Amniotic epithelial cell (primary cell): ENCODE measurements around the gene SHROOM2.
"Not testable (repeated sequence)": the region's sequence is repeated elsewhere in the genome, so short reads cannot be mapped to it uniquely, and the experiment has no call there.

Experiments used
- DNase-seq: peaks from one replicate; pipeline ENCODE4 v3.0.0-alpha.2; 2010; ENCODE audit warnings: low read depth

The SHROOM2 gene

DNA sequence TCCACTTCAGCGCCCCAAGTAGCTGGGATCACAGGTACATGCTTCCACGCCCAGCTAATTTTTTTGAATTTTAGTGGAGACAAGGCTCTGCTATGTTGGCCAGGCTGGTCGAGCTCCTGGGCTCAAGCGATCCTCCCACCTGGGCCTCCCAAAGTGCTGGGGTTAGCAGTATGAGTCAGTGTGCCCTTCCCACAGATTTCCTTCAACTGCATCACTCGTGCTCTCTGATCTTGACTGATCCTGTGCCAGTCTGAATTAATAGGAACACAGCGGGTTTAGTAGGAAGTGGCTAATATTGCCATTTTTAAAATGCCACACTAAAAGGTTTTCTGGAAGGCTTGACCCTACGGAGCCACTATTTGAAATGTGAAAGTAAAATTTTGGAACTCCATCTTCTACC lies 4.3 kb upstream of the SHROOM2 start:
- no peak for DNase-seq

DNA sequence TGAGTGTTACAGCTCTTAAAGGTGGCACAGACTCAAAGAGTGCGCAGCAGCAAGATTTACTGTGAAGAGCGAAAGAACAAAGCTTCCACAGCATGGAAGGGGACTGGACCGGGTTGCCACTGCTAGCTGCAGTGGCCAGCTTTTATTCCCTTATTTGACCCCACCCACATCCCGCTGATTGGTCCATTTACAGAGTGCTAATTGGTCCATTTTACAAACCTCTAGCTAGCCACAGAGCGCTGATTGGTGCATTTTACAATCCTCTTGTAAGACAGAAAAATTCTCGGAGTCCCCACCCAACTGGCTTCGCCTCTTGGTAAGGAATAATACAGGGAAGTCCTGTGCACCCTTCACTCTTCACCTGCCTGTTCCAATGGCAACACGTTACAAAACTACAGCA lies 1.9 kb upstream of the SHROOM2 start:
- no peak for DNase-seq

DNA sequence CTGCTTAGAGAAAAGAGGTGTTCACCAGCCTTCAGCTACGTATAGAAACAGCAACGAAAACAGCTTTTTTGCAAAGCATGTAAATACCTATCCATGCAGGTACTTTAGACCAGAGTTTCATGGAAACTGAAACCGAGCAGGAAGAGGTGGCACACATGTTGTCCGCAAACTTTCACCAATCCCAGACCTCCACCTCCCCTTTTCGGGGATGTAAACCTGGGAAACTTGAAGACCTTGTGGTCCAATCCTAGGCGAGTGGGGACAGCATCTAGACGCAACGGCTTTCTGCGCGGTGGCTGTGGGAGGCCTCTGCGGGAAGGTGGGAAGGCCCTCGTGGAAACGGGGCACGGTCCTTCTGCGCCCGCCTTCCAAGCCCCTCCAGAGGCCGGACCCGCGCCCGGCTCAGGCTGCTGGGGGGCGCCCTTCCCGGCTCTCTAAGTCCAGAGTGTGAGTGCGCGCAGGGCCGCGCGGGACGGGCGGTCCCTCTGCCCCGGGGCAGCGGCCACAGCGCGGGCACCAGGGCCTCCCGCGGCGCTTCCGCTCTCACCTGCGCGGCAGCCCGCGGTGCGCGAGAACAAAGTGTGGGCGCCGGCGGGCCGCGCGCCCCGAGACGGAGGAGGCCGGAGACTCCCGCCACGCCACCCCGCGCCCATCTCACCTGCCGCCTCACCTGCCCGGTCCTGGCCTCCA lies 830 bp upstream of the SHROOM2 start:
- DNase-seq: no peak

DNA sequence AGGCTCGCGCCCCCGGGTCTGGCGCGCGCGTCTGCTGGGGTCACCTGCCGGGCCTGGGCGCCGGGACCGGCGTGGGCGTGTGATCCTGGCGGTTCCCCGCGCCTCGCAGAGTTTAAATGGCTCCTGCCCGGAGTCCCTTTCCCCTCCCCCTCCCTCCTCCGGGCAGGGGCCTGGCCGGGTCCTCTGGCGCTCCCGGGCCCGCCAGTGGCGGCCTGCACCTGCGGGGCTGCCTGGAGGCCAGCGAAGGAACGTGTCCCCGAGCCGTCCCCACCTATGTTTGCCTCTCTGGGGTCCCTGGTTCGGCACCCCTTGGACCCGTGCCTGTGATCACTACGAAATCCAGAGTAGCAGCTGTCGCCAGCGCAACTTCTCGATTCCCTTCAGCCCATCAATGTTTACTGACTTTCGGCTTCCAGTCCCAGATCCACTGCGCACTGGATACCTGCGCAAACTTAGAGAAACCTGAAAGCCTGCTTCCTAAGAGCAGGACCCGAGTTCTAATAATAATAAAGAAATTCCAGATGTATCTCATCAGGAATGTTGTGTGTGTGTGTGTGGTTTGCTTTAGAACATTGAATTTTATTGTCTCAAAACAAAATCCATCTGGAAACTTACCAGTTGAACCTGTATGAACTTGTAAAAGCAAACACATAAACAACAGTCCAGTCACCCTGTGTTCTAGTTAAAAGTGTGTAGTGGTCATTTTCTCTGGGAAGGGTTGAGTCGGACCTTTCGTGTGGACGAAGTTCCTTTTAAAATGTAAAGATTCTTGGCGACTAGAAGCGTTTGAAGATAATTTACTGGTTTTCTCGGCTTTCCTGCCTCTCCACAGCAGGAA lies 788 bp downstream of the SHROOM2 start:
- peak; percentile 37 for DNase-seq

DNA sequence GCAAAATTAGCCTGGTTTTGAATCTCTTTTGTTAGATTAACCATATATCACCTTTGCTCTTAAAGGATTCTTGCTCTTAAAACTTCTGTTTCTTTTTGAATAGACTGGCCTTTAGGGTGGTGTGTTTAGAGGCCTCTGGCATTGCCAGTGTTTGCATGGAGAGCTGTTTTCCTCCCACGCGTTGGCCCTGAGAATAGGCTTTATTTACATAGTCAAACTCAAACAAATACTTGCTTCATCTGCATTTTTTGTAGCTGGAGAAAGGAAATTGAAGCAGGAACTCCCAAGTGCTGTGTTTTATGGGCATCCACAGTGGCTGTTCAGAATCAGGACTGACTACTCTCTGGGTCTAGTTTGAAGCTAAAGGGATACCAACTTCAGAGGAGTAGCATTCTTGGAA lies 2.7 kb downstream of the SHROOM2 start:
- DNase-seq: peak; percentile 83

DNA sequence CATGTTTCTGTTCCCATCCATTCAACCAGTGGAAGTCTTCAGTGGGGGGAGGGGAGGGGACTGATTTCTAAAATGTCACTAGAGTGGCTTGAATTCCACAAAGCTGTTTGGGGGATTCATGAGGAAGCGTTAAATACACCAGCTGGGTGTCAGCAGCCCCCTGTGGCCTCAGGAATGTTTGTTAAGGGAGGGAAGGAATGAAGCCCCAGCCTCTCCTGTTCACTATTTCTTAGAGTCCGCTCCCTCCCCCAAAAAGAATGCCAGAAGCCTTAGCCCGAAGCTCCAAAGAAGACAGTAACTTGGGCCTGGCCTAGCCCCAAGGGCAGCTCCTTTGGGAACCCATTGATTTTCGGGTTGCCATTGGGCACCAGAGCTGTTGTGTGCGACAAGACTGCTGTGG lies 3.3 kb downstream of the SHROOM2 start:
- DNase-seq: no peak

DNA sequence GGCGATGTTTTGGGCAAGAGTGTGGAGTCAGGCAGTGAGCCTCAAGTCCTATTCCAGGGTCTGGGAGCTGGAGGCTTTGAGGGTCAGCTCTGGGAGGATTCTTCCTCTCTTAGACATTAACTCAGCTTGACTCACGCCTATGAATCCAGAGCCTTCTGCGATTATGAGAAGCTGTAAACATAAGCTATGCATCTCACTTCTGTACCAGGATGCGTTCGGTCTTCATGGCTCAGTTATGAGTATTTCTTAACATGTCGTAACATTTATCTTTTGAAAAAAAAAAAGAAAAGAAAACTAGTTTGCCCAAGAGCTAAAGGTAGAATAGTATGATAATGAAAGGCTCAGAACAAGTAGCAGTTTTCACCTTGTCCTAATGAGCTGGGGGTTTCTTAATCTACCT lies 4.6 kb downstream of the SHROOM2 start:
- DNase-seq: peak; percentile 96

DNA sequence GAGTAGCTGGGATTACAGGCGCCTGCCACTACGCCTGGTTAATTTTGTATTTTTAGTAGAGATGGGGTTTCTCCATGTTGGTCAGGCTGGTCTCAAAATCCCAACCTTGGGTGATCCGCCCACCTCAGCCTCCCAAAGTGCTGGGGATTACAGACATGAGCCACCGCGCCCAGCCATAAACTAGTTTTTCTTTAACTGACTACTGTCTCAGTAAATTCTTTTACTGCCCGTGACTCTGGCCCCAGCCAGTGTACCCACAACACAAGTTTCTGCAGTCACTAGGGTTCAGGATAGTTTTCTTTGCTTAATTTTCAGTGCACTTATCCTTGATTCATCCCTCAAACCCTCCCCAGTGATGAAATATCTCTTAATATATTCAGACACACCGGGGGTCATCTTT lies 8.3 kb downstream of the SHROOM2 start:
- no peak for DNase-seq

DNA sequence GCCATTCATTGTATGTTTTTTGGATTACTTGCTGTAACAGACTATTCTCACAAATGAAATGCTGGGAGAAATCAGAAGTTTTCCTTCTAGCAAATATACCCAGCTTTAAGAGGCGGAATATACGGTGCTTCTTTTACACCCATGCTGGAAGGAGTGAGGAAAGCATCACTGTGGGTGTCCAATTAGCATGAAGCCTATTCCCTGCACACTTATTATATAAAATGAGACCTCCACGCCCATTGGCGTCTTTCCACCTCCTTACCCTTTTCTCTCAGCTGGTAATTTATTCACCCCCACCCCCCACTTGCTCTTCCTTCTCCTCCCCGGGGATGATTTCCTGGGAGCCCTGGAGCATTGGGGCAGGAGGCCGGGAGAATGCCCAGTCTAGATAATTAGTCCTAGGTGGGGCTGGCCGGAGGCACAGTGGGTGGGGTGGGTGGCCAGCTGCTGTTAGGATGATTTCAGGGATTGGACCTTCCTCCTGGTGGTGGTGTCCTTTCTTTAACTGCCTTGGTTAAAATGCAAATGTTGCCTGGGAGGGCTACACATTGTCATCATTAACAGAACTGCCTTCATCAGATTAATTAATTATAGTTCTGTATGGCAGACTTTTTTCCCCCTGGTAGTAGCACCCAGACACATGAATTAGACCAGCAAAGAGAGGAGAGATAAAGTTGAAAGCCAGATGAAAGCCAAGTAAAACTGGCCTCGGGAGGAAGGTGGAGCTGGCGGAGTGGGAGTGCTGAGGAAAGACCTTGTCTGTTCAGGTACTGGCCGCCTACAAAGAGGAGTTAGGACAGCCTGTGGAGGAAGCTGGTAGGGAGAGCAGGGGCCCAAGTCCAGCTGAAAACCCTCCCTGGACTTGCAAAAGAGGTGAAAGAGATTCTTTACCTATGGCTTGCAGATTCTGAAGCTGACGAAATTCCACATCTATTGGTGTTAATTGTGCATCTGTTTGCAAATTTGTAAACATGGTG lies 11.4 kb downstream of the SHROOM2 start:
- no peak for DNase-seq

DNA sequence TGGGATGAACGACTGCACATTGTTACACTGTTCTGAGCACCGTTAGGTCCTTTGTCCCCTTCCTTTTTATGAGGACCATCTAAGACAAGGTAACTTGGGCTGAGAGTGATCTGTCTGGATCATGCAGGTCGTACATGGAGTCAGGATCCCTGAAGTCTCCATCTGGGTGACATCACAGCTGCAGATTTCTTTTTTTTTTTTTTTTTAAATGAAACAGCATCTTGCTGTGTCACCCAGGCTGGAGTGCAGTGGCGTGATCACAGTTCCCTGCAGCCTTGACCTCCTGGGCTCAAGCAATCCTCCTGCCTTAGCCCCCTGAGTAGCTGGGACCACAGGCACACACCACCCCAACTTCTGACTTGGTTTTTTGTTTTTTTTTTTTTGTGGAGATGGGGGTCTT lies 16.5 kb downstream of the SHROOM2 start:
- DNase-seq: no peak

DNA sequence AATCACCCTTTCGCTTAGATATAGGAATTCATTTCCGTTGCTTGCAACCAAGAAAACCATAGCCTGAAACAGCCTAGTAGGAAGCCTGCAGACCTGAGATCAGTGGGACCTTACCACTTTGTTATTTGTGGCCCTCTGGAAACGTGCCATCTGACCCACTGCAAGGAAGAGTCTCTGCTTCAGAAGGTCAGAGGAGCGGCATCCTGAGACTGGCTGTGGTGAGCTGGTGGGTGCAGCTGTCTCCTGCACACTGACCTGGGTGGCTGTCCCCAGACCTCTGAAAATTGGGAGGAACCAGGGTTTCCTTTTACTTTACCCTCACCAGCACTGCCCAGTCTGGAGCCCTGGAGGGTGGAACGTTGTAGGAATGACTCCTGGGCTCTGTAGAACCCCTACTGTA lies 18.2 kb downstream of the SHROOM2 start:
- no peak for DNase-seq

DNA sequence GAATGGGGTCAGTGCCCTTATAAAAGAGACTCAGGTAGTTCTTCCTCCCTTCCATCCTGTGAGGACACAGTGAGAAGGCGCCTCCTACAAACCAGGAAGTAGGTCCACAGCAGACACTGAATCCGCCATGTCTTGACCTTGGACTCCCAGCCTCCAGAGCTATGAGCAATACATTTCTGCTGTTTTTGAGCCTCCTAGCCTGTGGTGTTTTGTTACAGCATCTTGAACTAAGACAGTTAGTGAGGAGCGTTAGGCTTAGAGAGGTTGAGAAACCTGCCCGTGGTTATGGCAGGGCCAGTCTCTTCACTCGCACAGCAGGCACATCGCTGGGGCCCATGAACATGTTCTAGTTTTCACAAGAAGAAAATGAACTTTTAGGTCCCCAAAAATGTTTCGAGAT lies 19.7 kb downstream of the SHROOM2 start:
- DNase-seq: peak; percentile 74

DNA sequence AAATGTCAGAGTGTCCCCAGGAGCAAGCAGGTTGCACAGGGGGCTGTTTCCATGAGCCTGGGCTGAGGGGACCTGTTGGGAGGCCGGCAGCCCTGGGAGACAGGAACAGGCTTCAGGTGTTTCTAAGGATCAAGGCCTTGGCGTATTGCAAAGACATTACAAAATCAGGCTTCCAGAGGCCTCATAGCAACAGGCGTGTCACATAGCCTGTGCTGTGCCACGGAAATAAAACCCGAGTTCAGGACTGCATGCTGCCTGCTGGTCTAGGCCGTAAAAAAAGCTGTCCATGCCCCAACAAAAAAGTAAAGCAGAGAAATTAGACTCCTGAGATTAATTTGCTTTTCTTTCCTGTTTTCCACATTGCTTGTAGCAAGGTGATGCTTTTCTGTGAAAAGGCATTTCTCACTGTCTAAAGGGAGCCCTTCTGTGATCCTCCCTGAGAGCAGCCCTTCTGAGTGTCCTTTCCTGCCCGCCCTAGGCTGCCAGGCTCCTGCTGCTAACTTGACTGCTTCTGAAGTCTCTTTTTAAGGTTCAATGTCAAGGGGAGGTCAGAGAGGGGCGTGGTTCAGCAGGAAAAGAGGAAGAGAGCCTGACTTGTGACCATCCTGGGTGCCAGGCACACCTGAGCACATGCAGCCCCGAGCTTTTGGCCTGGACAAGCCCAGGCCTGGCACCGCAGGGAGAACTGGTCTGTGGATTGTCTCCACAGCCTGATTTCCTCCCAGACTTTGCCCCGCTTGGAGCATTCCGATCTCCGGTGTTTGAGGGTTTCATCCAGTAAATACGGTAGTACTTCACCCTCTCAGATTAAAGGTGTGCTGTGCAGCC lies 21.3 kb downstream of the SHROOM2 start:
- no peak for DNase-seq

DNA sequence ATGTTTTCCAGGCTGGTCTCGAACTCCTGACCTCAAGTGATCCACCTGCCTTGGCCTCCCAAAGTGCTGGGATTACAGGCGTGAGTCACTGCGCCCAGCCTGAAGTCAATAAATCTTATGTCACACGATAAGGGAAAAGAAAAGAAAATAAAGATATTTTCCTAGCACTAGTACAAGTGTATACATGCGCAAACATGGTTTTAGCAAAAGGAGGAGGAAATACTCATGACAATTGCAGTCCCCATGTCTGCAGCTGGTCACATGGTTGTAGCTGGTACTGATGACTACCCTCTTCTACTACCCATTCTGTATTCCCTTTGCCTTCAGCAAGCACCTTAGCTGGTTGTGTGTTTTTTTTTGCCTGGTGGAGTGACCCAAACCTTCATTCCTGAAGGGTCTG lies 23.6 kb downstream of the SHROOM2 start:
- DNase-seq: not testable (repeated sequence)

DNA sequence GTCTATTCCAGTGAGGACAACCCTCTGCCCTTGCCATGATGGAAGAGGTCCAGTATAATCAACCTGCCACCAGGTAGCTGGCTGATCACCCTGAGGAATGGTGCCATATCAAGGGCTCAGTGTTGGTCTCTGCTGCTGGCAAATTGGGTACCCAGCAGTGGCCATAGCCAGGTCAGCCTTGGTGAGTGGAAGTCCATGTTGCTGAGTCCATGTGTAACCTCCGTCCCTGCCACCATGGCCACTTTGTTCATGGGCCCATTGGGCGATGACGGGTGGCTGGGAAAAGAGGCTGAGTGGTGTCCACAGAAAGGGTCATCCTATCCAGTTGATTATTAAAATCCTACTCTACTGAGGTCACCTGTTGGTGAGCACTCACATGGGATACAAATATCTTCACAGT lies 24.9 kb downstream of the SHROOM2 start:
- not testable (repeated sequence) for DNase-seq

DNA sequence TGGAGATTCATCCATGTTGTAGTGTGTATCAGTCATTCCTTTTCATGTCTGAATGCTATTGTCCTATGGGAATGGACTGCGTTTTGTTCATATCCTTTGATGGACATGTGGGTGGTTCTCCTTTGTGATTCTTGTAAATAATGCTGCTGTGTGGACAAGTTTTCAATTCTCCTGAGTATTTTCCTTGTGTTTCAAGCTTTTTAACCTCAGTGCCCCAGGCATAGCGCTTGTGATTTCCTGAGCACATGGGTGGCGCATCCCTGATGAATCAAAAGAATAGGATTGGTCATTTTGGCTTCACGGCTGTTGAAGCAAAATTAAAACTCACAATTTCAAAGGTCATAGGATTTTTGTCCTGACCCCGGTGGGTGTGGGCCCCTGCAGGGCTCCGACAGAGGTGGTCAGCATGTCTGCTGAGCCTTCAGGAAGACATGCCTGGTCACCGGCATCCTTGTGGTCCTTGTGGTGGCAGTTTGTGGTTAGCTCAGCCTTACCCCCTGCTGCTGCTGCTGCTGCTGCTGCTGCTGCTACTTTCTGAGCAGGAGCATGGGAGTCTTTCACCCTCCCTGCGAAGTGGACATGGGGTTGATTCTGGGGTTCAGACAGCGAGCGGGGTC lies 30.0 kb downstream of the SHROOM2 start:
- DNase-seq: no peak

DNA sequence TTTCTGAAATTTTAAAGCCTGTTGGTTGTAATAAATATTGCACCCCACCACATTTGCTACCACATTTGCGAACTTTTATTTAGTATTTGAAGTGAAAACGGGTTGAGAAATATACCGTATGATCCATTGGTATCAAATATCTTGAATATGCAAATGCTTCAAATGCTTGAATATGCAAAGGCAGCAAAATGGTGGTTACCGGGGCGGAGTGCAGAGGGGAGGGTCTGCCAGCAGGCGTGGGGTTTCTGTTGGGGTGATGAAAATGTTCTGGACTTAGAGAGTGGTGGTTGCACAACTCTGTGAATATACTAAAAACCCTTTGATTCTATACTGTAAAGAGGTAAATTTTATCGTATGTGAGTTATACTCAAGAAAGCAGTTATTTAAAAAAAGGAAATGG lies 35.3 kb downstream of the SHROOM2 start:
- DNase-seq: no peak

DNA sequence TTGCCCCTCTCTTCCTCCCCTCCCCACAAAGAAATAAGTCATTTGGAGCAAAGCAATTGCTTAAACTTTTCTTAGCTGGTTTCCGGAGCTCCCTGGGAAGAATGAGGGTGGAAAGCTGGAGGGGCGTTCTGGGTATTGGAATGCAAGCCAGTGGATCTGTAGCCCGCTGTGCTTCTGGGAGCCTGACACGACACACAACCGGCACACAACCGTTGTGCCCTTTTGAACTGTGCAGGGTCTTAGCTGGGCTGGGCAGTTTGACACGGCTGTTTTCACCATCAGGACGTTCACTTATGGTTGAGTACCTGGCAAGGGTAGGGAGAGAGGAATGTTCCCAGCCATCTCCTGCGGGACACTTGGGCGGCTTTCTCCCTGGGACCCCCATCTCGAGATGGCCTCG lies 38.3 kb downstream of the SHROOM2 start:
- no peak for DNase-seq

DNA sequence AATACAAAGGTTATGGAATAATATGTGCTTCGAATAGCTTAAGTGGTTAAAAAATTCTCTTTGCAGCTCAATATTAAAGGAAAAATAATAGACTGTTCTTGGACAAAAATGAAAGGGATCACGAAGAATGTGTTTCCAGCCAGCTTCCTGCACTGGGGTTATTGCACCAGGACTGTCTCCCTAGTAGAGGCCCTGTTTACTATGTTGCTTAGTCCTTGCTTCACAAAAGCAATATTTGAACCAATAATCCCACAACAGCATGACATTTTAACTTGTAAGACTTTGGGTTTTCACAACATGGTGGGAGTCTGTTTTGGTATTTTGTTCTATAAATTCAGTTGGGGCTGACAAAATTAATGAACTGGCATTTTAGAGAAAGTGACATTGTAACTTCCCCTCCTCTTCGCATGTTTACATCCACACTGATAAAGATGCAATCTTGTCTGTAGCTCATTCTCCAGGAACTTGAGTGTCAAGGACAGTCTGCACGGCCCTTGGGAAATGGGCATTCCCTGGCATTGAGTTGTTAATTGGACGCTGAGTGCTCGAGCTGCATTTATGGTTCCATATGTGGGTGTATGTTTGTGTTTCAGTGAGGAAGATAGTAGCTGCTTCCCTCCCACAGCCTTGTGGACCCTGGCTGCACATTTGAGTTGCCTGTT lies 39.0 kb downstream of the SHROOM2 start:
- peak; percentile 73 for DNase-seq

DNA sequence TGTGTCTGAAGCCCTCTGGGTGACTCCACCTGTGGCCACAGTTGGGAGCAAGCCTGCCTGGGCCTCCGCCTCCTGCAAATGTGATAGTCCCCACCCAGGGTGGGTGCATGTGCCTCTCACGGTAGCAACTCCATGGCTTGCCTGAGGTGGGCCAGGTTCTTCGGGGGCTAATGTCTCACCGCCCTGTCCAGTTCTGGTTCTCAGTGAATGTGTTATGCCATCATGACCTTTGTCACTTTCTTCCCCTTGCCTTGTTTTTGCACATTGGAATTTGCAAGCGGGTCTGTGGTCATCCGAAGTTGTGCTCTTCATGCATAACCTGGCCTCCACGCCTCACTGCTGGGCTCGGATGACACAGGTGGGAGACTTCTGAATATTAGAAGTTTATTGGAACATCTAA lies 39.7 kb downstream of the SHROOM2 start:
- DNase-seq: no peak
